ENCODE data around the gene SMIM12.
"Not testable (repeated sequence)": the region's sequence is repeated elsewhere in the genome, so short reads cannot be mapped to it uniquely, and the experiment has no call there.

Gene SMIM12

GRCh38 chr1:34829250-34829649 is 30.3 kb downstream of the SMIM12 start:
- no peaks in the 10 kb centered on the region for H3K36me3 ChIP-seq (ENCODE audit: control insufficient read depth, insufficient read depth, low read length)
- no peak overlapping the region for H3K27ac ChIP-seq (ENCODE audit: low read depth, low read length)
- H3K9ac ChIP-seq (ENCODE audit: low read length), result no peak overlapping the region
- no peaks in the 10 kb centered on the region for H3K4me1 ChIP-seq (ENCODE audit: control insufficient read depth, insufficient read depth, low read length)
- no peak overlapping the region for H3K4me3 ChIP-seq (ENCODE audit: low read length)
- no peaks in the 10 kb centered on the region for H3K27me3 ChIP-seq (ENCODE audit: control insufficient read depth, insufficient read depth, low read length)

- Histone ChIP-seq H3K4me1 (ENCODE audit: control insufficient read depth, insufficient read depth, low read length) (no peaks in the 10 kb centered on the region), H3K27ac (ENCODE audit: low read depth, low read length) (no peak overlapping the region), H3K9ac (ENCODE audit: low read length) (no peak overlapping the region)
Observed at GRCh38 chr1:34828611-34829010, 30.9 kb downstream of the SMIM12 start.

GRCh38 chr1:34827341-34827941 is 32.1 kb downstream of the SMIM12 start:
- Histone ChIP-seq H3K4me1 (ENCODE audit: control insufficient read depth, insufficient read depth, low read length) (no peaks in the 10 kb centered on the region), H3K27ac (ENCODE audit: low read depth, low read length) (no peak overlapping the region), H3K36me3 (ENCODE audit: control insufficient read depth, insufficient read depth, low read length) (peaks cover 2% of the 10 kb centered on the region), H3K9ac (ENCODE audit: low read length) (no peak overlapping the region), H3K4me3 (ENCODE audit: low read length) (no peak overlapping the region), H3K27me3 (ENCODE audit: control insufficient read depth, insufficient read depth, low read length) (no peaks in the 10 kb centered on the region)

More at GRCh38 chr1:34828611-34829010, 30.9 kb downstream of the SMIM12 start:
- H3K27me3 ChIP-seq (ENCODE audit: control insufficient read depth, insufficient read depth, low read length), result no peaks in the 10 kb centered on the region
- no peak overlapping the region for H3K4me3 ChIP-seq (ENCODE audit: low read length)
- peaks cover 2% of the 10 kb centered on the region for H3K36me3 ChIP-seq (ENCODE audit: control insufficient read depth, insufficient read depth, low read length)

- no peaks in the 10 kb centered on the region for H3K4me1 ChIP-seq (ENCODE audit: control insufficient read depth, insufficient read depth, low read length)
- H3K27me3 ChIP-seq (ENCODE audit: control insufficient read depth, insufficient read depth, low read length), result no peaks in the 10 kb centered on the region
- H3K4me3 ChIP-seq (ENCODE audit: low read length), result no peak overlapping the region
- H3K36me3 ChIP-seq (ENCODE audit: control insufficient read depth, insufficient read depth, low read length), result peaks cover 2% of the 10 kb centered on the region
- H3K9ac ChIP-seq (ENCODE audit: low read length), result no peak overlapping the region
- no peak overlapping the region for H3K27ac ChIP-seq (ENCODE audit: low read depth, low read length)
Observed at GRCh38 chr1:34825455-34826091, 34.0 kb downstream of the SMIM12 start.

GRCh38 chr1:34824817-34825454 is 34.6 kb downstream of the SMIM12 start:
- H3K4me3 ChIP-seq (ENCODE audit: low read length), result no peak overlapping the region
- no peaks in the 10 kb centered on the region for H3K4me1 ChIP-seq (ENCODE audit: control insufficient read depth, insufficient read depth, low read length)
- H3K27me3 ChIP-seq (ENCODE audit: control insufficient read depth, insufficient read depth, low read length), result no peaks in the 10 kb centered on the region
- no peak overlapping the region for H3K9ac ChIP-seq (ENCODE audit: low read length)
- no peak overlapping the region for H3K27ac ChIP-seq (ENCODE audit: low read depth, low read length)
- H3K36me3 ChIP-seq (ENCODE audit: control insufficient read depth, insufficient read depth, low read length), result peaks cover 2% of the 10 kb centered on the region

GRCh38 chr1:34822202-34822601 is 37.3 kb downstream of the SMIM12 start:
- Histone ChIP-seq H3K4me1 (ENCODE audit: control insufficient read depth, insufficient read depth, low read length) (no peaks in the 10 kb centered on the region), H3K27me3 (ENCODE audit: control insufficient read depth, insufficient read depth, low read length) (no peaks in the 10 kb centered on the region), H3K9ac (ENCODE audit: low read length) (no peak overlapping the region), H3K27ac (ENCODE audit: low read depth, low read length) (no peak overlapping the region), H3K4me3 (ENCODE audit: low read length) (no peak overlapping the region), H3K36me3 (ENCODE audit: control insufficient read depth, insufficient read depth, low read length) (peaks cover 2% of the 10 kb centered on the region)

GRCh38 chr1:34818862-34819261 is 40.7 kb downstream of the SMIM12 start:
- not testable (repeated sequence) for H3K9ac ChIP-seq (ENCODE audit: low read length); H3K27me3 ChIP-seq (ENCODE audit: control insufficient read depth, insufficient read depth, low read length); H3K27ac ChIP-seq (ENCODE audit: low read depth, low read length)

GRCh38 chr1:34816778-34817177 is 42.8 kb downstream of the SMIM12 start:
- H3K27ac ChIP-seq (ENCODE audit: low read depth, low read length), result no peak overlapping the region
- H3K36me3 ChIP-seq (ENCODE audit: control insufficient read depth, insufficient read depth, low read length), result no peaks in the 10 kb centered on the region
- H3K9ac ChIP-seq (ENCODE audit: low read length), result no peak overlapping the region
- H3K27me3 ChIP-seq (ENCODE audit: control insufficient read depth, insufficient read depth, low read length), result no peaks in the 10 kb centered on the region
- H3K4me3 ChIP-seq (ENCODE audit: low read length), result no peak overlapping the region
- H3K4me1 ChIP-seq (ENCODE audit: control insufficient read depth, insufficient read depth, low read length), result no peaks in the 10 kb centered on the region

More at GRCh38 chr1:34818862-34819261, 40.7 kb downstream of the SMIM12 start:
- H3K4me3 ChIP-seq (ENCODE audit: low read length); H3K36me3 ChIP-seq (ENCODE audit: control insufficient read depth, insufficient read depth, low read length); H3K4me1 ChIP-seq (ENCODE audit: control insufficient read depth, insufficient read depth, low read length): not testable (repeated sequence)

- no peaks in the 10 kb centered on the region for H3K27me3 ChIP-seq (ENCODE audit: control insufficient read depth, insufficient read depth, low read length)
- no peaks in the 10 kb centered on the region for H3K4me1 ChIP-seq (ENCODE audit: control insufficient read depth, insufficient read depth, low read length)
- no peak overlapping the region for H3K4me3 ChIP-seq (ENCODE audit: low read length)
- no peak overlapping the region for H3K9ac ChIP-seq (ENCODE audit: low read length)
- no peaks in the 10 kb centered on the region for H3K36me3 ChIP-seq (ENCODE audit: control insufficient read depth, insufficient read depth, low read length)
- no peak overlapping the region for H3K27ac ChIP-seq (ENCODE audit: low read depth, low read length)
Observed at GRCh38 chr1:34816332-34816731, 43.2 kb downstream of the SMIM12 start.

GRCh38 chr1:34810781-34811180 is 48.8 kb downstream of the SMIM12 start:
- not testable (repeated sequence) for H3K9ac ChIP-seq (ENCODE audit: low read length); H3K4me3 ChIP-seq (ENCODE audit: low read length); H3K27me3 ChIP-seq (ENCODE audit: control insufficient read depth, insufficient read depth, low read length); H3K4me1 ChIP-seq (ENCODE audit: control insufficient read depth, insufficient read depth, low read length); H3K36me3 ChIP-seq (ENCODE audit: control insufficient read depth, insufficient read depth, low read length); H3K27ac ChIP-seq (ENCODE audit: low read depth, low read length)

- Histone ChIP-seq H3K27me3 (ENCODE audit: control insufficient read depth, insufficient read depth, low read length) (no peaks in the 10 kb centered on the region), H3K4me1 (ENCODE audit: control insufficient read depth, insufficient read depth, low read length) (no peaks in the 10 kb centered on the region), H3K9ac (ENCODE audit: low read length) (no peak overlapping the region), H3K36me3 (ENCODE audit: control insufficient read depth, insufficient read depth, low read length) (no peaks in the 10 kb centered on the region), H3K27ac (ENCODE audit: low read depth, low read length) (no peak overlapping the region), H3K4me3 (ENCODE audit: low read length) (no peak overlapping the region)
Observed at GRCh38 chr1:34808051-34808810, 51.3 kb downstream of the SMIM12 start.

GRCh38 chr1:34806396-34806795 is 53.2 kb downstream of the SMIM12 start:
- H3K27me3 ChIP-seq (ENCODE audit: control insufficient read depth, insufficient read depth, low read length), result no peaks in the 10 kb centered on the region
- no peaks in the 10 kb centered on the region for H3K4me1 ChIP-seq (ENCODE audit: control insufficient read depth, insufficient read depth, low read length)
- no peak overlapping the region for H3K27ac ChIP-seq (ENCODE audit: low read depth, low read length)
- no peak overlapping the region for H3K9ac ChIP-seq (ENCODE audit: low read length)
- no peaks in the 10 kb centered on the region for H3K36me3 ChIP-seq (ENCODE audit: control insufficient read depth, insufficient read depth, low read length)
- H3K4me3 ChIP-seq (ENCODE audit: low read length), result no peak overlapping the region

Data from rectal smooth muscle tissue (tissue), 1 donor.